Measurements from ENCODE around the gene CLCN4. TPM values are rescaled to one million over a fixed set of nuclear protein-coding genes. Genes with fewer than 3 reads are reported as not detected.

Gene CLCN4
- total RNA-seq, 4 donors from 2014 or later = 7.1 to 19.1 (median 15.9) TPM

GRCh38 chrX:10177601-10178000, 20.8 kb downstream of the CLCN4 start:
- Histone ChIP-seq H3K36me3 (no peaks in the 10 kb centered on the region), H3K9me3 (no peaks in the 10 kb centered on the region), H3K4me1 (peaks cover 0 to 5% of the 10 kb centered on the region in 2 donors), H3K4me3 (replicated peaks in 1 of 3) (no peak overlapping the region), H3K27ac (no peak overlapping the region), H3K27me3 (no peaks in the 10 kb centered on the region)
- intact Hi-C loops (cut with DNase I) = no loop called here
- TF ChIP-seq, protein P1, sequence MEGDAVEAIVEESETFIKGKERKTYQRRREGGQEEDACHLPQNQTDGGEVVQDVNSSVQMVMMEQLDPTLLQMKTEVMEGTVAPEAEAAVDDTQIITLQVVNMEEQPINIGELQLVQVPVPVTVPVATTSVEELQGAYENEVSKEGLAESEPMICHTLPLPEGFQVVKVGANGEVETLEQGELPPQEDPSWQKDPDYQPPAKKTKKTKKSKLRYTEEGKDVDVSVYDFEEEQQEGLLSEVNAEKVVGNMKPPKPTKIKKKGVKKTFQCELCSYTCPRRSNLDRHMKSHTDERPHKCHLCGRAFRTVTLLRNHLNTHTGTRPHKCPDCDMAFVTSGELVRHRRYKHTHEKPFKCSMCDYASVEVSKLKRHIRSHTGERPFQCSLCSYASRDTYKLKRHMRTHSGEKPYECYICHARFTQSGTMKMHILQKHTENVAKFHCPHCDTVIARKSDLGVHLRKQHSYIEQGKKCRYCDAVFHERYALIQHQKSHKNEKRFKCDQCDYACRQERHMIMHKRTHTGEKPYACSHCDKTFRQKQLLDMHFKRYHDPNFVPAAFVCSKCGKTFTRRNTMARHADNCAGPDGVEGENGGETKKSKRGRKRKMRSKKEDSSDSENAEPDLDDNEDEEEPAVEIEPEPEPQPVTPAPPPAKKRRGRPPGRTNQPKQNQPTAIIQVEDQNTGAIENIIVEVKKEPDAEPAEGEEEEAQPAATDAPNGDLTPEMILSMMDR (IDR thresholded peaks at IDR 0.05) = no peak
- TF ChIP-seq POLR2A (IDR thresholded peaks at IDR 0.05) = no peak
- no peak for DNase-seq
- 76 to 85% methylated on average over 3 of the region's 3 CpGs for WGBS, 2 donors

DNA sequence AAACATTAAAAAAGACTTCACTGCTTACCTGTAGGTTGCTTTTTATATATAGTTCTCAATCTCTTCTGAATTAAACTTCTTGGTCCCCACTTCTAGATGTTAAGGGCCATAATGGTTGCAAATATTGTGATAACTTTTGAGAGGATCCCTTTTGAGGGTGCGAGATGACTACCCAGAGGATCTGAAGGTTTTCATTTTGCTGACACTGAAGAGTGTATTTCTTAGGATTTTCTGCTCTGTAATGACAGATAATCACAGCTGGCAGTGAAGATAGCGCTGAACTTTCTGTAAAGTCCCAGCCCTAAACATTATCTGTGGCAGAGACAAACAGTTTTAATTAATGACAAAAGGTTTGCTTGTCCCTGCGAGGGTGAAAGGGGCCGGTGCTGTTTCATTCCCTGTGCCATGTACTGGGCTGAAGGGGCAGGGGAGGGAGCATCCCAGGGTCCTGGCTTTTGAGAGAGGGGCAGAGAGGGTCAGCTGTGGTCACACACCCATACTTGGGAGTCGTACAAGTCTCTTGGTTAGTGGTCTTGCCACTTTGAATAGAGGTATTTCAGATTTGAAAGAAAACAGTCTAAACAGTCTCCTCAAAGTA, 22.2 kb downstream of the CLCN4 start:
- intact Hi-C loops (cut with DNase I) = no loop called here
- no peaks in the 10 kb centered on the region for H3K9me3 ChIP-seq
- TF ChIP-seq, protein P1 (IDR thresholded peaks at IDR 0.05) = no peak
- TF ChIP-seq POLR2A (IDR thresholded peaks at IDR 0.05) = no peak
- no peaks in the 10 kb centered on the region for H3K27me3 ChIP-seq
- 74 to 99% methylated on average over 4 to 5 of the region's 5 CpGs for WGBS, 2 donors
- no peak overlapping the region for H3K4me3 ChIP-seq (replicated peaks in 1 of 3)
- no peak for DNase-seq
- peaks cover 0 to 5% of the 10 kb centered on the region in 2 donors for H3K4me1 ChIP-seq
- H3K36me3 ChIP-seq = no peaks in the 10 kb centered on the region
- no peak overlapping the region for H3K27ac ChIP-seq

DNA sequence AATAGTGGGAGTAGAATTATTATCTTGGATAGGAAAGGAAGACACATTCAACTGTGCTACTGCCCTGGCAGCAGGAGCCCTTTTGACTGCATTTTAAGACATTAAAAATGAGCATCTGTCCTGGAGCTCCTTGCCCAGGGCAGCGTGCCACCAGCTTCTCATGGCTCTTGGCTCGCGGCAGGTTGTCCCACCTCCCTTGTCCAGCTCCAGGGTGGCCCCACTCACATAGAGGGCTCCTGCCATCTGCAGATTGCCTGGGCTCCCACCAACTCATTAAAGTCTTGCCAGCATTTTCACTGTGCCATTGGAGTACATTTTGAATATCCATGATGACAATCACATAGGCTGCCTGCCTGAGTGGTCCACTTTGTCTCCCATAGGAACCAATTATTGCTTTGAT, 27.0 kb downstream of the CLCN4 start:
- Histone ChIP-seq H3K27ac (no peak overlapping the region), H3K4me3 (replicated peaks in 1 of 3) (no peak overlapping the region), H3K4me1 (no peaks in the 10 kb centered on the region), H3K36me3 (no peaks in the 10 kb centered on the region), H3K9me3 (no peaks in the 10 kb centered on the region), H3K27me3 (no peaks in the 10 kb centered on the region)
- no peak for DNase-seq
- intact Hi-C loops (cut with DNase I) = no loop called here
- TF ChIP-seq POLR2A (IDR thresholded peaks at IDR 0.05) = no peak
- TF ChIP-seq, protein P1 (IDR thresholded peaks at IDR 0.05) = no peak
- WGBS, 2 donors = 80 to 100% methylated on average over 1 to 2 of the region's 3 CpGs

GRCh38 chrX:10184411-10184810, 27.6 kb downstream of the CLCN4 start:
- WGBS, 2 donors = 83 to 88% methylated on average over 2 of the region's 2 CpGs

GRCh38 chrX:10186355-10186754, 29.6 kb downstream of the CLCN4 start:
- intact Hi-C loops (cut with DNase I) = loop anchor here (5.0 kb wide), 1 partner anchor 951 kb away; no protein-coding TSS in a partner anchor
- no peak for DNase-seq

More at GRCh38 chrX:10184411-10184810, 27.6 kb downstream of the CLCN4 start:
- H3K27ac ChIP-seq = no peak overlapping the region
- H3K27me3 ChIP-seq = no peaks in the 10 kb centered on the region
- intact Hi-C loops (cut with DNase I) = no loop called here
- no peaks in the 10 kb centered on the region for H3K36me3 ChIP-seq
- no peak for DNase-seq
- no peak for TF ChIP-seq POLR2A (IDR thresholded peaks at IDR 0.05)
- TF ChIP-seq, protein P1 (IDR thresholded peaks at IDR 0.05) = no peak
- no peaks in the 10 kb centered on the region for H3K4me1 ChIP-seq
- no peaks in the 10 kb centered on the region for H3K9me3 ChIP-seq
- no peak overlapping the region for H3K4me3 ChIP-seq (replicated peaks in 1 of 3)

More at GRCh38 chrX:10186355-10186754, 29.6 kb downstream of the CLCN4 start:
- no peak overlapping the region for H3K4me3 ChIP-seq (replicated peaks in 1 of 3)
- no peaks in the 10 kb centered on the region for H3K27me3 ChIP-seq
- TF ChIP-seq, protein P1 (IDR thresholded peaks at IDR 0.05) = no peak
- no peaks in the 10 kb centered on the region for H3K9me3 ChIP-seq
- H3K4me1 ChIP-seq = no peaks in the 10 kb centered on the region
- H3K27ac ChIP-seq = no peak overlapping the region
- 78 to 92% methylated on average over 9 of the region's 9 CpGs for WGBS, 2 donors
- H3K36me3 ChIP-seq = no peaks in the 10 kb centered on the region
